IMR-90 (cell line): ENCODE measurements around the gene EXOC1L. TPM values are rescaled to one million over a fixed set of nuclear protein-coding genes. Genes with fewer than 3 reads are reported as not detected.

Experiments
- ATAC-seq: fragments of 200-7000 bp; cut with Tn5 transposase; 2 replicates; pipeline ENCODE4 v1.9.1; 2020; ENCODE audit warnings: low read depth, mild to moderate bottlenecking, moderate library complexity
- BruUV-seq: library from RNA; stranded (reverse); fragments of 400-500 nt; replicated peaks from 2 replicates; lab custom pipeline; 2021; lab: Mats Ljungman, UMichigan
- CTCF ChIA-PET: fragments of 300-600 bp; formaldehyde crosslinking; extraction: SDS; loops from one replicate; lab custom pipeline; 2021; ENCODE audit warnings: antibody characterized with exemption; lab: Yijun Ruan, JAX
- POLR2A ChIA-PET: fragments of 300-600 bp; sonication (Branson Sonifier 250); formaldehyde crosslinking; loops from one replicate; lab custom pipeline; 2022; ENCODE audit warnings: antibody characterized with exemption; ENCODE audit not compliant: unreplicated experiment; lab: Charles Lee
- DNase-seq: peaks from one replicate; pipeline ENCODE4 v3.0.0; 2013
- H2AFZ ChIP-seq: replicated peaks from 2 replicates; pipeline ENCODE3; 2013; ENCODE audit warnings: low read length, mild to moderate bottlenecking; ENCODE audit not compliant: poor library complexity
- H2AK5ac ChIP-seq: 2 replicates; pipeline ENCODE4 v1.6.1; 2013; ENCODE audit warnings: low read depth, low read length, inconsistent platforms
- H2AK9ac ChIP-seq: replicated peaks from 2 replicates; pipeline ENCODE3; 2013; ENCODE audit warnings: mild to moderate bottlenecking, low read depth, low read length, moderate library complexity; ENCODE audit not compliant: poor library complexity
- H2BK120ac ChIP-seq: 2 replicates; pipeline ENCODE4 v1.6.1; 2013; ENCODE audit warnings: low read depth, low read length, inconsistent platforms
- H2BK15ac ChIP-seq: 3 replicates; pipeline ENCODE4 v1.6.1; 2013; ENCODE audit warnings: low read depth, low read length, inconsistent platforms
- H2BK20ac ChIP-seq: 2 replicates; pipeline ENCODE4 v1.6.1; 2013; ENCODE audit warnings: low read depth, mild to moderate bottlenecking, inconsistent platforms, low read length, moderate library complexity
- H2BK5ac ChIP-seq: 2 replicates; pipeline ENCODE4 v1.6.1; 2013; ENCODE audit warnings: mild to moderate bottlenecking, low read depth, low read length, inconsistent platforms; ENCODE audit not compliant: poor library complexity, severe bottlenecking
- H3K14ac ChIP-seq: replicated peaks from 2 replicates; pipeline ENCODE4 v1.6.1; 2013; ENCODE audit warnings: low read depth, low read length, inconsistent platforms
- H3K18ac ChIP-seq: 2 replicates; pipeline ENCODE4 v1.6.1; 2013; ENCODE audit warnings: low read depth, low read length, control low read depth
- H3K23ac ChIP-seq: 2 replicates; pipeline ENCODE4 v1.6.1; 2013; ENCODE audit warnings: low read depth, low read length, inconsistent platforms
- H3K27ac ChIP-seq: 2 replicates; pipeline ENCODE4 v1.5.1; 2013; ENCODE audit warnings: mild to moderate bottlenecking, control low read depth, low read length; ENCODE audit not compliant: insufficient read depth
- H3K27me3 ChIP-seq: 2 replicates; pipeline ENCODE4 v1.6.1; 2013; ENCODE audit warnings: low read length; ENCODE audit not compliant: control insufficient read depth, insufficient read depth
- H3K36me3 ChIP-seq: 2 replicates; pipeline ENCODE4 v1.6.1; 2013; ENCODE audit warnings: low read length, mixed read lengths; ENCODE audit not compliant: control insufficient read depth, insufficient read depth
- H3K4ac ChIP-seq: 2 replicates; pipeline ENCODE4 v1.6.1; 2013; ENCODE audit warnings: low read depth, low read length, inconsistent platforms
- H3K4me1 ChIP-seq: 2 replicates; pipeline ENCODE4 v1.6.1; 2013; ENCODE audit warnings: low read length, mixed read lengths; ENCODE audit not compliant: control insufficient read depth, insufficient read depth
- H3K4me2 ChIP-seq: 2 replicates; pipeline ENCODE4 v1.6.1; 2013; ENCODE audit warnings: low read depth, mild to moderate bottlenecking, control low read depth, low read length, moderate library complexity
- H3K4me3 ChIP-seq: 2 replicates; pipeline ENCODE4 v1.5.1; 2013; ENCODE audit warnings: low read depth, mild to moderate bottlenecking, control low read depth, low read length, moderate library complexity; ENCODE audit not compliant: insufficient read depth
- H3K56ac ChIP-seq: 2 replicates; pipeline ENCODE4 v1.6.1; 2013; ENCODE audit warnings: low read length, inconsistent platforms; ENCODE audit not compliant: insufficient read depth; ENCODE audit errors: extremely low read depth
- H3K79me1 ChIP-seq, 2 experiments: 2 replicates each; pipeline ENCODE4 v1.6.1; 2013; ENCODE audit warnings: low read length in 2 of 2, inconsistent platforms in 1 of 2, low read depth in 1 of 2
- H3K9ac ChIP-seq: 2 replicates; pipeline ENCODE4 v1.6.1; 2013; ENCODE audit warnings: low read depth, low read length, control low read depth
- H3K9me1 ChIP-seq: 2 replicates; pipeline ENCODE4 v1.6.1; 2013; ENCODE audit warnings: low read length, inconsistent platforms; ENCODE audit not compliant: insufficient read depth
- H3K9me3 ChIP-seq: 2 replicates; pipeline ENCODE4 v1.6.1; 2013; ENCODE audit warnings: low read length; ENCODE audit not compliant: control insufficient read depth, insufficient read depth
- H4K20me1 ChIP-seq: 2 replicates; pipeline ENCODE4 v1.6.1; 2013; ENCODE audit warnings: low read length, inconsistent platforms; ENCODE audit not compliant: insufficient read depth
- H4K5ac ChIP-seq: 2 replicates; pipeline ENCODE4 v1.6.1; 2013; ENCODE audit warnings: mild to moderate bottlenecking, low read depth, low read length, control low read depth
- H4K8ac ChIP-seq, 2 experiments: 2 replicates each; pipeline ENCODE4 v1.6.1; 2013; ENCODE audit warnings: low read depth in 2 of 2, low read length in 2 of 2, control low read depth in 1 of 2, inconsistent platforms in 1 of 2
- H4K91ac ChIP-seq: 2 replicates; pipeline ENCODE4 v1.6.1; 2013; ENCODE audit warnings: low read depth, low read length, inconsistent platforms; ENCODE audit not compliant: insufficient read depth
- BHLHE40 ChIP-seq: fragments of 150-350 bp; IDR thresholded peaks from 2 replicates; pipeline ENCODE4 v1.6.1; 2016; ENCODE audit warnings: mild to moderate bottlenecking, low read depth, low read length
- CHD1 ChIP-seq: IDR thresholded peaks from 2 replicates; pipeline ENCODE4 v1.6.1; 2012; ENCODE audit warnings: low read depth, low read length, improper control_type of control experiment
- CTCF ChIP-seq: conservative IDR thresholded peaks from 2 replicates; pipeline ENCODE4 v1.5.1; 2012; ENCODE audit warnings: mild to moderate bottlenecking, low read depth, low read length, improper control_type of control experiment
- ELK1 ChIP-seq: fragments of 150-350 bp; IDR thresholded peaks from 2 replicates; pipeline ENCODE4 v1.6.1; 2016; ENCODE audit warnings: low read depth, mild to moderate bottlenecking, low read length, moderate library complexity, borderline replicate concordance
- FOS ChIP-seq: fragments of 150-350 bp; IDR thresholded peaks from 2 replicates; pipeline ENCODE4 v1.6.1; 2016; ENCODE audit warnings: low read depth, low read length
- MAFK ChIP-seq: IDR thresholded peaks from 2 replicates; pipeline ENCODE4 v1.6.1; 2012; ENCODE audit warnings: low read depth, low read length, improper control_type of control experiment
- MAZ ChIP-seq: IDR thresholded peaks from 2 replicates; pipeline ENCODE4 v1.6.1; 2012; ENCODE audit warnings: low read depth, mild to moderate bottlenecking, low read length, improper control_type of control experiment, moderate library complexity, borderline replicate concordance
- MXI1 ChIP-seq: IDR thresholded peaks from 2 replicates; pipeline ENCODE4 v1.6.1; 2012; ENCODE audit warnings: low read depth, mild to moderate bottlenecking, low read length, moderate library complexity, borderline replicate concordance
- POLR2A ChIP-seq: IDR thresholded peaks from 2 replicates; pipeline ENCODE4 v1.6.1; 2012; ENCODE audit warnings: mild to moderate bottlenecking, low read depth, low read length
- RAD21 ChIP-seq: IDR thresholded peaks from 2 replicates; pipeline ENCODE4 v1.6.1; 2012; ENCODE audit warnings: low read length, improper control_type of control experiment
- RCOR1 ChIP-seq: IDR thresholded peaks from 2 replicates; pipeline ENCODE4 v1.6.1; 2012; ENCODE audit warnings: mild to moderate bottlenecking, low read length, improper control_type of control experiment; ENCODE audit not compliant: insufficient replicate concordance
- RFX5 ChIP-seq: IDR thresholded peaks from 2 replicates; pipeline ENCODE4 v1.8.0; 2012; ENCODE audit warnings: low read depth, mild to moderate bottlenecking, low read length, moderate library complexity
- SMC3 ChIP-seq: fragments of 150-350 bp; IDR thresholded peaks from 2 replicates; pipeline ENCODE4 v1.6.1; 2016; ENCODE audit warnings: low read depth, mild to moderate bottlenecking, antibody characterized with exemption, low read length, moderate library complexity
- dilution Hi-C: fragments of 300-500 bp; cut with HindIII; formaldehyde crosslinking; loops from one replicate; pipeline ENCODE4 v1.14.3; 2018; ENCODE audit warnings: low sequenced_read_pairs; ENCODE audit not compliant: unreplicated experiment
- in situ Hi-C: fragments of 300-500 bp; cut with MboI; formaldehyde crosslinking; loops from 3 replicates; pipeline ENCODE4 v1.14.3; 2019; ENCODE audit warnings: low sequenced_read_pairs, inconsistent platforms, mixed read lengths
- intact Hi-C: fragments of 100-400 bp; cut with micrococcal nuclease; formaldehyde crosslinking; loops from 2 replicates; pipeline ENCODE4 v1.10.0; 2022
- polyA plus RNA-seq, 3 experiments: library from polyadenylated mRNA; depleted of rRNA; stranded (reverse); fragments of >200 nt; gene quantifications; 2 replicates each; pipeline ENCODE4 v1.2.3, GENCODE V29; 2012; ENCODE audit warnings: low replicate concordance in 1 of 3
- total RNA-seq: library from RNA; depleted of rRNA; stranded (reverse); fragments of >200 nt; gene quantifications from 2 replicates; pipeline ENCODE4 v1.2.3, GENCODE V29; 2012
- TF ChIP-seq, protein P1 (sequence below): fragments of 150-350 bp; IDR thresholded peaks from 2 replicates; pipeline ENCODE4 v1.6.1; 2017; ENCODE audit warnings: mild to moderate bottlenecking, antibody characterized with exemption, low read length, low read depth

Gene EXOC1L
- total and polyA plus RNA-seq, 2 of the 4 experiments (the other 2 are of a cell fraction) = not detected

DNA sequence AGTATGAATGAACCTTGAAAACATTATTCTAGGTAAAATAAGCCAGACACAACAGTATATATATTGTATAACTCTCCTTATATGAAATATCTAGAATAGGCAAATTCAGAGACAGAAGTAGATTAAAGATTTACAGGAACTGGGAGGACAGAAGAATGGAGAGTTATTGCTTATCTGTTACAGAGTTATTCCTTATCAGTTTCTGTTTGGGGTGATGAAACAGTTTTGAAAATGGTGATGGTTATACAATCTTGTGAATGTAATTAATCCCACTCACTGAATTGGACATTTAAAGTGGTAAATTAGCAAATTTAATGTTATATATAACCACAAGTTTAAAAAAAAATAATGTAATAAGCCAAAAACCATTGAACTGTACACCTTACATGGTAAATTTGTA, 19.4 kb downstream of the EXOC1L start:
- no peak for TF ChIP-seq RCOR1
- TF ChIP-seq CHD1 = no peak
- TF ChIP-seq, protein P1, sequence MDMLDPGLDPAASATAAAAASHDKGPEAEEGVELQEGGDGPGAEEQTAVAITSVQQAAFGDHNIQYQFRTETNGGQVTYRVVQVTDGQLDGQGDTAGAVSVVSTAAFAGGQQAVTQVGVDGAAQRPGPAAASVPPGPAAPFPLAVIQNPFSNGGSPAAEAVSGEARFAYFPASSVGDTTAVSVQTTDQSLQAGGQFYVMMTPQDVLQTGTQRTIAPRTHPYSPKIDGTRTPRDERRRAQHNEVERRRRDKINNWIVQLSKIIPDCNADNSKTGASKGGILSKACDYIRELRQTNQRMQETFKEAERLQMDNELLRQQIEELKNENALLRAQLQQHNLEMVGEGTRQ = no peak
- no peak for TF ChIP-seq CTCF
- TF ChIP-seq ELK1 = no peak
- no peak for TF ChIP-seq FOS
- TF ChIP-seq SMC3 = no peak
- no peak for TF ChIP-seq MAFK
- no peak for TF ChIP-seq MAZ
- no peak for TF ChIP-seq MXI1
- TF ChIP-seq POLR2A = no peak
- no peak for TF ChIP-seq RAD21
- TF ChIP-seq BHLHE40 = no peak
- no peak for TF ChIP-seq RFX5
- H4K5ac ChIP-seq = no peak overlapping the region
- intact Hi-C loops = no loop called here
- no peak overlapping the region for H3K4me3 ChIP-seq
- H3K4ac ChIP-seq = no peak overlapping the region
- no peaks in the 10 kb centered on the region for H3K79me1 ChIP-seq
- DNase-seq (no peak), ATAC-seq (no peak)
- dilution Hi-C loops = no loop called here
- H2BK120ac ChIP-seq = no peak overlapping the region
- H3K4me2 ChIP-seq = no peak overlapping the region
- H3K14ac ChIP-seq = no peak overlapping the region
- POLR2A ChIA-PET = no interaction called here
- CTCF ChIA-PET = no interaction called here
- no peak overlapping the region for H2AK9ac ChIP-seq
- H2BK20ac ChIP-seq = no peak overlapping the region
- no peak overlapping the region for H3K9ac ChIP-seq
- H2BK5ac ChIP-seq = no peak overlapping the region
- no peak overlapping the region for H3K27ac ChIP-seq
- in situ Hi-C loops = no loop called here
- BruUV-seq = no TSS peak
- no peaks in the 10 kb centered on the region for H3K36me3 ChIP-seq
- no peak overlapping the region for H3K23ac ChIP-seq
- no peak overlapping the region for H3K18ac ChIP-seq
- H3K27me3 ChIP-seq = no peaks in the 10 kb centered on the region
- H3K4me1 ChIP-seq = no peaks in the 10 kb centered on the region
- no peaks in the 10 kb centered on the region for H3K9me3 ChIP-seq
- H2BK15ac ChIP-seq = no peak overlapping the region
- no peak overlapping the region for H2AK5ac ChIP-seq
- no peaks in the 10 kb centered on the region for H4K20me1 ChIP-seq
- no peak overlapping the region for H4K91ac ChIP-seq
- no peak overlapping the region for H4K8ac ChIP-seq
- H2AFZ ChIP-seq = no peak overlapping the region
- no peaks in the 10 kb centered on the region for H3K9me1 ChIP-seq
- H3K56ac ChIP-seq = no peak overlapping the region
